ENCODE data around the gene RAB22A.

RAB22A gene

GRCh38 chr20:58305061-58305460 lies 4.5 kb upstream of the RAB22A start:
- DNase-seq: no peak

- DNase-seq: peak; percentile 90
Observed at GRCh38 chr20:58306421-58307261, 2.9 kb upstream of the RAB22A start.

- no peak for DNase-seq
Observed at GRCh38 chr20:58307270-58307669, 2.2 kb upstream of the RAB22A start.

- no peak for DNase-seq
Observed at GRCh38 chr20:58308290-58308679, 1.2 kb upstream of the RAB22A start.

- peak; percentile 38 for DNase-seq
Observed at GRCh38 chr20:58308680-58309527, 611 bp upstream of the RAB22A start.

GRCh38 chr20:58310291-58310782 lies 822 bp downstream of the RAB22A start:
- peak; percentile 34 for DNase-seq

GRCh38 chr20:58312836-58313235 lies 3.3 kb downstream of the RAB22A start:
- DNase-seq: no peak

- no peak for DNase-seq
Observed at GRCh38 chr20:58313396-58313795, 3.9 kb downstream of the RAB22A start.

GRCh38 chr20:58321205-58321604 lies 11.7 kb downstream of the RAB22A start:
- no peak for DNase-seq

- no peak for DNase-seq
Observed at GRCh38 chr20:58322083-58322482, 12.6 kb downstream of the RAB22A start.

- no peak for DNase-seq
Observed at GRCh38 chr20:58325912-58326311, 16.4 kb downstream of the RAB22A start.

GRCh38 chr20:58327211-58327610 lies 17.7 kb downstream of the RAB22A start:
- peak; percentile 14 for DNase-seq

- DNase-seq: no peak
Observed at GRCh38 chr20:58328836-58329235, 19.3 kb downstream of the RAB22A start.

GRCh38 chr20:58329711-58330110 lies 20.2 kb downstream of the RAB22A start:
- DNase-seq: no peak

- no peak for DNase-seq
Observed at GRCh38 chr20:58330249-58330648, 20.7 kb downstream of the RAB22A start.

- no peak for DNase-seq
Observed at GRCh38 chr20:58330687-58331086, 21.2 kb downstream of the RAB22A start.

- DNase-seq: no peak
Observed at GRCh38 chr20:58331961-58332551, 22.5 kb downstream of the RAB22A start.

GRCh38 chr20:58339741-58340140 lies 30.2 kb downstream of the RAB22A start:
- no peak for DNase-seq

- no peak for DNase-seq
Observed at GRCh38 chr20:58340151-58340550, 30.6 kb downstream of the RAB22A start.

- DNase-seq: no peak
Observed at GRCh38 chr20:58340853-58341252, 31.3 kb downstream of the RAB22A start.

GRCh38 chr20:58342104-58342945 lies 32.8 kb downstream of the RAB22A start:
- DNase-seq: no peak

- DNase-seq: no peak
Observed at GRCh38 chr20:58344741-58345140, 35.2 kb downstream of the RAB22A start.

Data from OCI-M1 (cell line).